ENCODE results near the gene GLT8D1. TPM values are rescaled to one million over a fixed set of nuclear protein-coding genes. Genes with fewer than 3 reads are reported as not detected.
"Not testable (repeated sequence)": the region's sequence is repeated elsewhere in the genome, so short reads cannot be mapped to it uniquely, and the experiment has no call there.

The GLT8D1 gene
- total RNA-seq, 2 experiments from 2014 or later, result 34.0 to 35.6 TPM

DNA sequence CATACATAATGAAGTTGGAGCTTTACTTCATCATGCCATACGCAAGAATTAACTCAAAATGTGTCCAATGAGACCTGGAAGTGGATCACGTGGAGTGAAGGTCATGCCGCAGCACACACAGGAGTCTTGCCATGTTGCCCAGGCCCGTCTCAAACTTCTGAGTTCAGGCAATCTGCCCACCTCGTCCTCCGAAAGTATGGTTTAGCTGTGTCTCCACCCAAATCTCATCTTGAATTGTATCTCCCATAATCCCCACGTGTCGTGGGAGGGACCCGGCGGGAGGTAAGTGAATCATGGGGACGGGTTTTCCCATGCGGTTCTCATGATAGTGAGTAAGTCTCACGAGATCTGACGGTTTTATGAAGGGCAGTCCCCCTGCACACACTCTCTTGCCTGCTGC lies 26.0 kb upstream of the GLT8D1 start:
- Histone ChIP-seq H3K9me2 (ENCODE audit: insufficient read depth, low read length) (no peaks in the 10 kb centered on the region), H3K79me2 (ENCODE audit: insufficient read depth, low read depth, low read length) (no peaks in the 10 kb centered on the region), H3K27ac (ENCODE audit: low read depth, low read length, poor library complexity, severe bottlenecking) (no peak overlapping the region), H3K9me3 (ENCODE audit: low read length) (peaks cover 22% of the 10 kb centered on the region; the same call in 1 of the 2 replicates), H3K4me2 (ENCODE audit: low read length) (no peak overlapping the region), H2AFZ (ENCODE audit: low read length) (no peak overlapping the region), H3K4me1 (ENCODE audit: insufficient read depth, low read length, poor library complexity, severe bottlenecking) (no peaks in the 10 kb centered on the region), H3K4me3 (ENCODE audit: low read depth, low read length, poor library complexity, severe bottlenecking) (no peak overlapping the region), H4K20me1 (ENCODE audit: insufficient read depth, low read length) (no peaks in the 10 kb centered on the region), H3K36me3 (ENCODE audit: insufficient read depth, low read length) (peaks cover 77% of the 10 kb centered on the region)
- ChIA-PET POLR2A (no interaction called here), CTCF (ENCODE audit: unreplicated experiment) (no interaction called here)
- no TSS peak for BruUV-seq (replicated peaks)
- no peak for DNase-seq (ENCODE audit: low spot score)
- TF ChIP-seq, protein P1, sequence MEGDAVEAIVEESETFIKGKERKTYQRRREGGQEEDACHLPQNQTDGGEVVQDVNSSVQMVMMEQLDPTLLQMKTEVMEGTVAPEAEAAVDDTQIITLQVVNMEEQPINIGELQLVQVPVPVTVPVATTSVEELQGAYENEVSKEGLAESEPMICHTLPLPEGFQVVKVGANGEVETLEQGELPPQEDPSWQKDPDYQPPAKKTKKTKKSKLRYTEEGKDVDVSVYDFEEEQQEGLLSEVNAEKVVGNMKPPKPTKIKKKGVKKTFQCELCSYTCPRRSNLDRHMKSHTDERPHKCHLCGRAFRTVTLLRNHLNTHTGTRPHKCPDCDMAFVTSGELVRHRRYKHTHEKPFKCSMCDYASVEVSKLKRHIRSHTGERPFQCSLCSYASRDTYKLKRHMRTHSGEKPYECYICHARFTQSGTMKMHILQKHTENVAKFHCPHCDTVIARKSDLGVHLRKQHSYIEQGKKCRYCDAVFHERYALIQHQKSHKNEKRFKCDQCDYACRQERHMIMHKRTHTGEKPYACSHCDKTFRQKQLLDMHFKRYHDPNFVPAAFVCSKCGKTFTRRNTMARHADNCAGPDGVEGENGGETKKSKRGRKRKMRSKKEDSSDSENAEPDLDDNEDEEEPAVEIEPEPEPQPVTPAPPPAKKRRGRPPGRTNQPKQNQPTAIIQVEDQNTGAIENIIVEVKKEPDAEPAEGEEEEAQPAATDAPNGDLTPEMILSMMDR (conservative IDR thresholded peaks at IDR 0.05; ENCODE audit: low read length), result no peak
- TF ChIP-seq EZH2phosphoT487 (IDR thresholded peaks at IDR 0.05; ENCODE audit: borderline replicate concordance, low read depth, low read length), result no peak
- intact Hi-C loops (cut with micrococcal nuclease; ENCODE audit: unreplicated experiment), result no loop called here

DNA sequence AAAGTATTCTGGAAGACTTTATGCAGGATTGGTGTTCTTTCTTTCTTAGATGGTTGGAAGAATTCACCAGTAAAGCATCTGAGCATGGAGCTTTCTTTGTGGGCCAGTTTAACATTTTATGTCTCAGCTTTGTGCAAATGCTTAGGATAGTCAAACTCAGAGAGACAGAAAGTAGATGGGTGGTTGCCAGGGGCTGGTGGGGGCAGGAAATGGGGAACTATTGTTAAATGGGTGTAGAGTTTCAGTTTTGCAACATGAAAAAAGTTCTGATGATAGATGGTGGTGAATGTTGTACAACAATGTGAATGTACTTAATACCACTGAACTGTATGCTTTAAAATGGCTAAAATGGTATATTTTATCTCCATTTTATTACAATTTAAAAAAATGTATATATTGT lies 25.1 kb upstream of the GLT8D1 start:
- Histone ChIP-seq H3K36me3 (ENCODE audit: insufficient read depth, low read length) (peaks cover 68% of the 10 kb centered on the region), H3K9me3 (ENCODE audit: low read length) (peaks cover 22% of the 10 kb centered on the region; the same call in 1 of the 2 replicates), H3K79me2 (ENCODE audit: insufficient read depth, low read depth, low read length) (no peaks in the 10 kb centered on the region), H3K27ac (ENCODE audit: low read depth, low read length, poor library complexity, severe bottlenecking) (no peak overlapping the region), H3K4me2 (ENCODE audit: low read length) (no peak overlapping the region), H2AFZ (ENCODE audit: low read length) (no peak overlapping the region), H3K4me1 (ENCODE audit: insufficient read depth, low read length, poor library complexity, severe bottlenecking) (no peaks in the 10 kb centered on the region), H3K4me3 (ENCODE audit: low read depth, low read length, poor library complexity, severe bottlenecking) (no peak overlapping the region), H3K9me2 (ENCODE audit: insufficient read depth, low read length) (no peaks in the 10 kb centered on the region), H4K20me1 (ENCODE audit: insufficient read depth, low read length) (no peaks in the 10 kb centered on the region)
- no TSS peak for BruUV-seq (replicated peaks)
- intact Hi-C loops (cut with micrococcal nuclease; ENCODE audit: unreplicated experiment), result no loop called here
- TF ChIP-seq, protein P1 (conservative IDR thresholded peaks at IDR 0.05; ENCODE audit: low read length), result no peak
- ChIA-PET POLR2A (no interaction called here), CTCF (ENCODE audit: unreplicated experiment) (no interaction called here)
- DNase-seq (ENCODE audit: low spot score), result no peak

DNA sequence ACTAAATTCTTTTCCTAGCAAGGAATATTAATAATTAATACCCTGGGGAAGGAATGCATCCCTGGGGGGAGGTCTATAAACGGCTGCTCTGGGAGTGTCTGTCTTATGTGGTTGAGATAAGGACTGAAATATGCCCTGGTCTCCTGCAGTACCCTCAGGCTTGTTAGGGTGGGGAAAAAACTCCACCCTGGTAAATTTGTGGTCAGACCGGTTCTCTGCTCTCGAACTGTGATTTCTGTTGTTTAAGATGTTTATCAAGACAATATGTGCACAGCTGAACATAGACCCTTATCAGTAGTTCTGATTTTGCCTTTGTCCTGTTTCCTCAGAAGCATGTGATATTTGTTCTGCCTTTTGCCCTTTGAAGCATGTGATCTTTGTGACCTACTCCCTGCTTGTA lies 23.2 kb upstream of the GLT8D1 start:
- CTCF ChIA-PET (ENCODE audit: unreplicated experiment); H3K27ac ChIP-seq (ENCODE audit: low read depth, low read length, poor library complexity, severe bottlenecking); POLR2A ChIA-PET; H2AFZ ChIP-seq (ENCODE audit: low read length); intact Hi-C loops (cut with micrococcal nuclease; ENCODE audit: unreplicated experiment); H3K9me2 ChIP-seq (ENCODE audit: insufficient read depth, low read length); H4K20me1 ChIP-seq (ENCODE audit: insufficient read depth, low read length); H3K4me2 ChIP-seq (ENCODE audit: low read length); H3K4me3 ChIP-seq (ENCODE audit: low read depth, low read length, poor library complexity, severe bottlenecking); H3K79me2 ChIP-seq (ENCODE audit: insufficient read depth, low read depth, low read length); BruUV-seq (replicated peaks); DNase-seq (ENCODE audit: low spot score); H3K4me1 ChIP-seq (ENCODE audit: insufficient read depth, low read length, poor library complexity, severe bottlenecking): not testable (repeated sequence)
- Histone ChIP-seq H3K36me3 (ENCODE audit: insufficient read depth, low read length) (peaks cover 49% of the 10 kb centered on the region), H3K9me3 (ENCODE audit: low read length) (peaks cover 22% of the 10 kb centered on the region; the same call in 1 of the 2 replicates)
